Thyroid gland (tissue), 4 donors: ENCODE results near the gene TAF4B.

Experiments used
- POLR2A ChIP-seq, 2 donors: fragments of 450-650 bp; IDR thresholded peaks; one replicate each; pipeline ENCODE4 v1.6.1; 2017; ENCODE audit warnings: antibody characterized with exemption in 2 of 2, mild to moderate bottlenecking in 2 of 2, moderate library complexity in 1 of 2
- TF ChIP-seq, protein P1 (sequence below), 6 experiments: fragments of 200-600 bp in 3 of 6; fragments of 450-650 bp in 3 of 6; sonication (generic) in 3 of 6; IDR thresholded peaks; one replicate each; pipeline ENCODE4 v1.5.1; 2016 to 2019; ENCODE audit warnings: antibody characterized with exemption in 6 of 6, mild to moderate bottlenecking in 2 of 6, inconsistent platforms in 1 of 6, moderate library complexity in 1 of 6

DNA sequence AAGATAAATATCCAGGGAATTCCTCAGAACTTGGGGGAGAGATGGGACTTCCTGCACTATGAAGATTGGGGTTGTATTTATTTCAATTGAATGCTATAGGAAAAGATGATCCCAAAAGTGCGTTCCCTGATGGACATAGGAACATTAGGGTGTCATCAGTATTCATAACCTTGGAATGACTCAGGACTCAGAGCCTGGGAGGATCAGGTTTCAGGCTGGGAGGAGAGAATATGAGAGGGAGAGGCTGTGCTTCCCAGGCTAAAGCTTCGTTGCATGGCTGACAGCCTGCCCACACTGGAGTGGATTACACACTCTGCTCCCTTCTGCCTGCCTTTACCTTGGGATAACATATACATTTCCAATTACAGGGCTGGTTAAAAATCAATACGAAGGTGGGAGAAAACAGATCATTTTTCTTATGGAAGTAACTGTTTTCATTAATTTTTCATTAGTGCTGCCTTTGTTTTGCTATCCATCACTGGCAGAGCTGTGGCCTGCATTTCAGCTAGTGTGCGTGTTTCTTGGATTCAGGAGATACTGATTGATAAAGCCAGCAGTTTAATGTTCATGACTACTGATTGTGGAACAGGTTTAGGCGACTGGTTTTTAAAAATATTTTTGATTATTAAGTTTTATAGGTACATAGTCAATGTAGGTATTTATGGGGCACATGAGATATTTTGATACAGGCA lies 203.4 kb downstream of the TAF4B start:
- TF ChIP-seq, protein P1, sequence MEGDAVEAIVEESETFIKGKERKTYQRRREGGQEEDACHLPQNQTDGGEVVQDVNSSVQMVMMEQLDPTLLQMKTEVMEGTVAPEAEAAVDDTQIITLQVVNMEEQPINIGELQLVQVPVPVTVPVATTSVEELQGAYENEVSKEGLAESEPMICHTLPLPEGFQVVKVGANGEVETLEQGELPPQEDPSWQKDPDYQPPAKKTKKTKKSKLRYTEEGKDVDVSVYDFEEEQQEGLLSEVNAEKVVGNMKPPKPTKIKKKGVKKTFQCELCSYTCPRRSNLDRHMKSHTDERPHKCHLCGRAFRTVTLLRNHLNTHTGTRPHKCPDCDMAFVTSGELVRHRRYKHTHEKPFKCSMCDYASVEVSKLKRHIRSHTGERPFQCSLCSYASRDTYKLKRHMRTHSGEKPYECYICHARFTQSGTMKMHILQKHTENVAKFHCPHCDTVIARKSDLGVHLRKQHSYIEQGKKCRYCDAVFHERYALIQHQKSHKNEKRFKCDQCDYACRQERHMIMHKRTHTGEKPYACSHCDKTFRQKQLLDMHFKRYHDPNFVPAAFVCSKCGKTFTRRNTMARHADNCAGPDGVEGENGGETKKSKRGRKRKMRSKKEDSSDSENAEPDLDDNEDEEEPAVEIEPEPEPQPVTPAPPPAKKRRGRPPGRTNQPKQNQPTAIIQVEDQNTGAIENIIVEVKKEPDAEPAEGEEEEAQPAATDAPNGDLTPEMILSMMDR (IDR thresholded peaks at IDR 0.05), result no peak
- TF ChIP-seq POLR2A (IDR thresholded peaks at IDR 0.05), result no peak
